Measurements from ENCODE around the gene ASB16.

DNA sequence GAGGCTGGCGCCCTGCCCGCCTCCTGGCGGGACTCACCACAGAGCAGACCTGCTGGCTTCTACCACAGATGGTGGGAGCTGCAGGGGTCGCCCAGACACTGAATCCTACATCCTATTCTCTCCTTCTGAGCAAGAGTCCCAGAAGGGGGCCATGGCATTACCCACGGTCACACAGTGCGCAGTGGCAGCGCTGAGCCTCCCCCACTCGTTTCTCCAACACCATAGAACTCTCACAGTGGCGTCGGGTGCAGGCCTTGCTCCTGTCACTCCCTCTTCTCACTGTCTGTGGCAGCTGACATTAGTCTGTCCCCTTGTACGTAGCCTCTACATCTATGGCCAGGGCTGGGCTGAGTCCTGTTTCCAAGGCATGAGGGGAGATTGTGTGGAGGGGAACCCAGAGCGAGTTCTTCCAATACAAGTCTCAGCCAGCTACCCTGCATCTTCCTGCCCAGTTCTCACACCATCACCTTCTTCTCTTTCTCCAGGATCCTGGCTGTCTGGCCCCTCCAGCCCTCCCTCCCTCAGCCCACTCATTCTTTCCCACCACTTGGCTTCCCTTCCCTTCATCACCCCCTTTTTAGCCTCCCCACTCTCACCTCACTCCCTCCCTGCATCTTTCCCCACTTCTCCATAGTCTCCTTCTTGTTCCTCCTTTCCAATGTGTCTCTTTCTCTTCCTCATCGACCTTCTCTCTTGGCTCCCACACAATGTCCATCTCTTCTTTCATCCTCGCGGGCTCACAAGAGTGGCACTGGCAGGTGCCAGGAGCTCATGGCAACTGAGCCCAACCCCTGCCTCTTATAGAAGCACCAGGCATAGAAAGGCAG is 43.1 kb downstream of the ASB16 start:
- no peak for TF ChIP-seq POLR2A (IDR thresholded peaks at IDR 0.05)
- TF ChIP-seq, protein P1, sequence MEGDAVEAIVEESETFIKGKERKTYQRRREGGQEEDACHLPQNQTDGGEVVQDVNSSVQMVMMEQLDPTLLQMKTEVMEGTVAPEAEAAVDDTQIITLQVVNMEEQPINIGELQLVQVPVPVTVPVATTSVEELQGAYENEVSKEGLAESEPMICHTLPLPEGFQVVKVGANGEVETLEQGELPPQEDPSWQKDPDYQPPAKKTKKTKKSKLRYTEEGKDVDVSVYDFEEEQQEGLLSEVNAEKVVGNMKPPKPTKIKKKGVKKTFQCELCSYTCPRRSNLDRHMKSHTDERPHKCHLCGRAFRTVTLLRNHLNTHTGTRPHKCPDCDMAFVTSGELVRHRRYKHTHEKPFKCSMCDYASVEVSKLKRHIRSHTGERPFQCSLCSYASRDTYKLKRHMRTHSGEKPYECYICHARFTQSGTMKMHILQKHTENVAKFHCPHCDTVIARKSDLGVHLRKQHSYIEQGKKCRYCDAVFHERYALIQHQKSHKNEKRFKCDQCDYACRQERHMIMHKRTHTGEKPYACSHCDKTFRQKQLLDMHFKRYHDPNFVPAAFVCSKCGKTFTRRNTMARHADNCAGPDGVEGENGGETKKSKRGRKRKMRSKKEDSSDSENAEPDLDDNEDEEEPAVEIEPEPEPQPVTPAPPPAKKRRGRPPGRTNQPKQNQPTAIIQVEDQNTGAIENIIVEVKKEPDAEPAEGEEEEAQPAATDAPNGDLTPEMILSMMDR (IDR thresholded peaks at IDR 0.05) = no peak
